Measurements from ENCODE around the gene SLC26A8. TPM values are rescaled to one million over a fixed set of nuclear protein-coding genes. Genes with fewer than 3 reads are reported as not detected.
"Not testable (repeated sequence)": the region's sequence is repeated elsewhere in the genome, so short reads cannot be mapped to it uniquely, and the experiment has no call there.

The SLC26A8 gene
- total RNA-seq, 1 donor from 2014 or later, result not detected

GRCh38 chr6:35984701-35985100 is 39.7 kb downstream of the SLC26A8 start:
- Mint-ChIP-seq H3K27me3 (ENCODE audit: low read depth, unreplicated experiment) (peaks cover 13% of the 10 kb centered on the region), H3K9me3 (ENCODE audit: unreplicated experiment) (no peaks in the 10 kb centered on the region), H3K36me3 (ENCODE audit: low read depth, unreplicated experiment) (no peaks in the 10 kb centered on the region), H3K4me3 (ENCODE audit: unreplicated experiment) (no peak overlapping the region), H3K27ac (ENCODE audit: unreplicated experiment) (no peak overlapping the region), H3K4me1 (ENCODE audit: low read depth, unreplicated experiment) (peaks cover 4% of the 10 kb centered on the region)
- Histone ChIP-seq H2AFZ (ENCODE audit: low read depth, low read length) (no peak overlapping the region), H3K9me3 (ENCODE audit: insufficient read depth, low read depth, low read length) (no peaks in the 10 kb centered on the region), H3K27me3 (ENCODE audit: insufficient read depth, low read length) (no peaks in the 10 kb centered on the region), H4K20me1 (ENCODE audit: insufficient read depth, low read length) (no peaks in the 10 kb centered on the region), H3K27ac (ENCODE audit: low read depth, low read length) (no peak overlapping the region), H3K4me3 (ENCODE audit: insufficient read depth, low read depth, low read length) (no peak overlapping the region), H3K36me3 (ENCODE audit: insufficient read depth, low read length) (no peaks in the 10 kb centered on the region), H3K4me1 (ENCODE audit: insufficient read depth, low read length) (no peaks in the 10 kb centered on the region), H3K4me2 (ENCODE audit: low read length) (no peak overlapping the region), H3K79me2 (ENCODE audit: insufficient read depth, low read length) (no peaks in the 10 kb centered on the region), H3K9ac (ENCODE audit: low read length) (no peak overlapping the region)
- FAIRE-seq, result no peak
- TF ChIP-seq CTCF (IDR thresholded peaks at IDR 0.05; ENCODE audit: insufficient read depth, low read depth, low read length), result no peak
- TF ChIP-seq EZH2 (IDR thresholded peaks at IDR 0.05; ENCODE audit: insufficient read depth, low read length), result no peak
- DNase-seq (ENCODE audit: low read depth), result no peak

GRCh38 chr6:35980991-35981645 is 43.3 kb downstream of the SLC26A8 start:
- Mint-ChIP-seq H3K4me3 (ENCODE audit: unreplicated experiment) (no peak overlapping the region), H3K27me3 (ENCODE audit: low read depth, unreplicated experiment) (peaks cover 14% of the 10 kb centered on the region), H3K36me3 (ENCODE audit: low read depth, unreplicated experiment) (no peaks in the 10 kb centered on the region), H3K4me1 (ENCODE audit: low read depth, unreplicated experiment) (peaks cover 4% of the 10 kb centered on the region), H3K9me3 (ENCODE audit: unreplicated experiment) (no peaks in the 10 kb centered on the region), H3K27ac (ENCODE audit: unreplicated experiment) (no peak overlapping the region)
- no peak for FAIRE-seq
- Histone ChIP-seq H3K9ac (ENCODE audit: low read length) (no peak overlapping the region), H2AFZ (ENCODE audit: low read depth, low read length) (no peak overlapping the region), H4K20me1 (ENCODE audit: insufficient read depth, low read length) (no peaks in the 10 kb centered on the region), H3K27ac (ENCODE audit: low read depth, low read length) (no peak overlapping the region), H3K9me3 (ENCODE audit: insufficient read depth, low read depth, low read length) (no peaks in the 10 kb centered on the region), H3K4me2 (ENCODE audit: low read length) (no peak overlapping the region), H3K27me3 (ENCODE audit: insufficient read depth, low read length) (no peaks in the 10 kb centered on the region), H3K79me2 (ENCODE audit: insufficient read depth, low read length) (no peaks in the 10 kb centered on the region), H3K4me1 (ENCODE audit: insufficient read depth, low read length) (no peaks in the 10 kb centered on the region), H3K36me3 (ENCODE audit: insufficient read depth, low read length) (no peaks in the 10 kb centered on the region), H3K4me3 (ENCODE audit: insufficient read depth, low read depth, low read length) (no peak overlapping the region)
- TF ChIP-seq CTCF (IDR thresholded peaks at IDR 0.05; ENCODE audit: insufficient read depth, low read depth, low read length) (no peak), EZH2 (IDR thresholded peaks at IDR 0.05; ENCODE audit: insufficient read depth, low read length) (no peak)
- DNase-seq (ENCODE audit: low read depth), result no peak

GRCh38 chr6:35980126-35980525 is 44.3 kb downstream of the SLC26A8 start:
- H3K9me3 Mint-ChIP-seq (ENCODE audit: unreplicated experiment); FAIRE-seq; H3K4me2 ChIP-seq (ENCODE audit: low read length); H3K79me2 ChIP-seq (ENCODE audit: insufficient read depth, low read length); H3K36me3 Mint-ChIP-seq (ENCODE audit: low read depth, unreplicated experiment); H3K27me3 ChIP-seq (ENCODE audit: insufficient read depth, low read length); H3K4me1 Mint-ChIP-seq (ENCODE audit: low read depth, unreplicated experiment); H3K4me3 ChIP-seq (ENCODE audit: insufficient read depth, low read depth, low read length); H3K27ac Mint-ChIP-seq (ENCODE audit: unreplicated experiment); H3K36me3 ChIP-seq (ENCODE audit: insufficient read depth, low read length); H3K4me3 Mint-ChIP-seq (ENCODE audit: unreplicated experiment); H2AFZ ChIP-seq (ENCODE audit: low read depth, low read length); H4K20me1 ChIP-seq (ENCODE audit: insufficient read depth, low read length); H3K9ac ChIP-seq (ENCODE audit: low read length); H3K27ac ChIP-seq (ENCODE audit: low read depth, low read length); DNase-seq (ENCODE audit: low read depth); H3K4me1 ChIP-seq (ENCODE audit: insufficient read depth, low read length); H3K9me3 ChIP-seq (ENCODE audit: insufficient read depth, low read depth, low read length): not testable (repeated sequence)
- H3K27me3 Mint-ChIP-seq (ENCODE audit: low read depth, unreplicated experiment), result peaks cover 14% of the 10 kb centered on the region
